H1 (cell line): ENCODE results near the gene RPGRIP1. TPM values are rescaled to one million over a fixed set of nuclear protein-coding genes. Genes with fewer than 3 reads are reported as not detected.

Experiments used
- CTCF ChIA-PET: fragments of 300-600 bp; sonication (Branson Sonifier 250); formaldehyde crosslinking; loops from one replicate; lab custom pipeline; 2021; ENCODE audit not compliant: partially characterized antibody; lab: Charles Lee
- POLR2A ChIA-PET: fragments of 300-600 bp; sonication (Branson Sonifier 250); formaldehyde crosslinking; loops from one replicate; lab custom pipeline; 2021; ENCODE audit warnings: inconsistent platforms; ENCODE audit not compliant: partially characterized antibody; lab: Charles Lee
- DNase-seq, 2 experiments: peaks; one replicate each; pipeline versions ENCODE4 v3.0.0 to v3.0.0-alpha.2; 2010 to 2022; ENCODE audit warnings: low spot score in 2 of 2, low read depth in 1 of 2, mixed read lengths in 1 of 2
- FAIRE-seq: peaks from 2 replicates; lab custom pipeline; 2011; peaks lifted over from hg19 to GRCh38; lab: Jason Lieb, UNC
- H2AFZ ChIP-seq: 2 replicates; pipeline ENCODE4 v1.8.1; 2012; ENCODE audit warnings: low read length, inconsistent platforms
- H2AK5ac ChIP-seq: 2 replicates; pipeline ENCODE4 v1.6.1; 2013; ENCODE audit warnings: low read depth, low read length
- H2BK120ac ChIP-seq: replicated peaks from 2 replicates; pipeline ENCODE3; 2013; ENCODE audit warnings: low read depth, low read length, inconsistent platforms
- H2BK12ac ChIP-seq: 2 replicates; pipeline ENCODE4 v1.6.1; 2013; ENCODE audit warnings: low read depth, low read length
- H2BK15ac ChIP-seq: 2 replicates; pipeline ENCODE4 v1.6.1; 2013; ENCODE audit warnings: low read length
- H2BK20ac ChIP-seq: 2 replicates; pipeline ENCODE4 v1.6.1; 2013; ENCODE audit warnings: low read length
- H2BK5ac ChIP-seq: 2 replicates; pipeline ENCODE4 v1.6.1; 2013; ENCODE audit warnings: low read depth, low read length
- H3K14ac ChIP-seq: 2 replicates; pipeline ENCODE4 v1.6.1; 2013; ENCODE audit warnings: inconsistent platforms; ENCODE audit not compliant: insufficient read length
- H3K18ac ChIP-seq: 2 replicates; pipeline ENCODE4 v1.6.1; 2013; ENCODE audit warnings: low read length; ENCODE audit errors: extremely low read depth
- H3K23ac ChIP-seq: 2 replicates; pipeline ENCODE4 v1.6.1; 2013; ENCODE audit warnings: inconsistent platforms; ENCODE audit not compliant: insufficient read length
- H3K23me2 ChIP-seq: 2 replicates; pipeline ENCODE4 v1.6.1; 2013; ENCODE audit warnings: low read depth, low read length
- H3K27ac ChIP-seq: 2 replicates; pipeline ENCODE4 v1.6.1; 2011; ENCODE audit warnings: low read depth, low read length, inconsistent platforms
- H3K27me3 ChIP-seq, 4 experiments: replicated peaks in 1 of 4; 1 replicate in 1 of 4; 2 replicates in 3 of 4; pipeline versions ENCODE4 v1.6.1 to v1.8.1; 2011 to 2013; ENCODE audit warnings: low read length in 3 of 4, mild to moderate bottlenecking in 3 of 4, inconsistent platforms in 2 of 4, mixed read lengths in 2 of 4, moderate library complexity in 1 of 4; ENCODE audit not compliant: control insufficient read depth in 3 of 4, insufficient read depth in 3 of 4; ENCODE audit errors: extremely low read depth in 1 of 4
- H3K36me3 ChIP-seq, 4 experiments: 2 replicates each; pipeline versions ENCODE4 v1.6.1 to v1.8.1; 2011 to 2013; ENCODE audit warnings: mild to moderate bottlenecking in 4 of 4, low read length in 3 of 4, moderate library complexity in 2 of 4, control low read depth in 1 of 4, inconsistent platforms in 1 of 4; ENCODE audit not compliant: insufficient read depth in 4 of 4, control insufficient read depth in 2 of 4
- H3K4ac ChIP-seq: replicated peaks from 2 replicates; pipeline ENCODE3; 2013; ENCODE audit warnings: low read length, low read depth, mixed read lengths, inconsistent platforms; ENCODE audit not compliant: insufficient read length
- H3K4me1 ChIP-seq, 4 experiments: replicated peaks in 1 of 4; 1 replicate in 1 of 4; 2 replicates in 3 of 4; pipeline versions ENCODE4 v1.6.1 to v1.8.1; 2011 to 2013; ENCODE audit warnings: low read length in 3 of 4, inconsistent platforms in 2 of 4, mixed read lengths in 1 of 4; ENCODE audit not compliant: insufficient read depth in 4 of 4, control insufficient read depth in 3 of 4
- H3K4me2 ChIP-seq, 2 experiments: 2 replicates each; pipeline versions ENCODE4 v1.6.1 to v1.8.1; 2011 to 2013; ENCODE audit warnings: low read depth in 2 of 2, low read length in 2 of 2, control low read depth in 1 of 2, inconsistent platforms in 1 of 2, mild to moderate bottlenecking in 1 of 2; ENCODE audit not compliant: insufficient read depth in 1 of 2
- H3K4me3 ChIP-seq, 4 experiments: fragments of 200-600, 300-600 bp in 1 of 4; sonication (generic), shearing (Covaris generic), sonication (Bioruptor Twin) in 1 of 4; 2 replicates each; pipeline versions ENCODE4 v1.5.1 to v1.8.1; 2011 to 2016; ENCODE audit warnings: low read length in 4 of 4, low read depth in 3 of 4, control low read depth in 2 of 4, inconsistent platforms in 2 of 4, mild to moderate bottlenecking in 2 of 4, mixed read lengths in 1 of 4, moderate library complexity in 1 of 4; ENCODE audit not compliant: insufficient read depth in 2 of 4; ENCODE audit errors: extremely low read depth in 1 of 4
- H3K56ac ChIP-seq: replicated peaks from 2 replicates; pipeline ENCODE3; 2013; ENCODE audit warnings: low read depth, mild to moderate bottlenecking, mixed read lengths, low read length, inconsistent platforms; ENCODE audit not compliant: insufficient read length
- H3K79me1 ChIP-seq: 2 replicates; pipeline ENCODE4 v1.6.1; 2013; ENCODE audit warnings: low read depth, low read length, control low read depth
- H3K79me2 ChIP-seq, 2 experiments: 2 replicates each; pipeline versions ENCODE4 v1.6.1 to v1.8.1; 2012 to 2013; ENCODE audit warnings: low read length in 2 of 2, mild to moderate bottlenecking in 2 of 2, inconsistent platforms in 1 of 2; ENCODE audit not compliant: insufficient read depth in 2 of 2, control insufficient read depth in 1 of 2
- H3K9ac ChIP-seq, 4 experiments: replicated peaks in 1 of 4; 1 replicate in 1 of 4; 2 replicates in 3 of 4; pipeline versions ENCODE4 v1.6.1 to v1.8.1; 2011 to 2013; ENCODE audit warnings: low read depth in 3 of 4, low read length in 3 of 4, control low read depth in 2 of 4, mild to moderate bottlenecking in 2 of 4, moderate library complexity in 2 of 4, inconsistent platforms in 1 of 4; ENCODE audit errors: extremely low read depth in 1 of 4
- H3K9me3 ChIP-seq, 2 experiments: 2 replicates each; pipeline versions ENCODE4 v1.6.1 to v1.8.1; 2012 to 2013; ENCODE audit warnings: mild to moderate bottlenecking in 2 of 2, moderate library complexity in 2 of 2, control low read depth in 1 of 2, inconsistent platforms in 1 of 2, low read depth in 1 of 2, low read length in 1 of 2, mixed read lengths in 1 of 2; ENCODE audit not compliant: insufficient read depth in 2 of 2
- H4K20me1 ChIP-seq, 2 experiments: replicated peaks in 1 of 2; 2 replicates each; pipeline versions ENCODE3 to v1.8.1; 2011 to 2013; ENCODE audit warnings: inconsistent platforms in 2 of 2, low read length in 2 of 2, mild to moderate bottlenecking in 1 of 2; ENCODE audit not compliant: insufficient read depth in 2 of 2, control insufficient read depth in 1 of 2
- H4K5ac ChIP-seq: 2 replicates; pipeline ENCODE4 v1.6.1; 2013; ENCODE audit warnings: low read length, low read depth, mixed read lengths, inconsistent platforms; ENCODE audit not compliant: insufficient read length
- H4K8ac ChIP-seq: 2 replicates; pipeline ENCODE4 v1.8.0; 2013; ENCODE audit warnings: mild to moderate bottlenecking, moderate library complexity, low read length, inconsistent platforms; ENCODE audit not compliant: insufficient read depth; ENCODE audit errors: extremely low read depth
- H4K91ac ChIP-seq: replicated peaks from 2 replicates; pipeline ENCODE3; 2013; ENCODE audit warnings: low read length, mixed read lengths, inconsistent platforms; ENCODE audit not compliant: insufficient read length
- BACH1 ChIP-seq: IDR thresholded peaks from 2 replicates; pipeline ENCODE4 v1.6.1; 2012; ENCODE audit warnings: low read length, improper control_type of control experiment
- BRCA1 ChIP-seq: IDR thresholded peaks from 2 replicates; pipeline ENCODE4 v1.6.1; 2012; ENCODE audit warnings: low read depth, low read length, improper control_type of control experiment
- CHD2 ChIP-seq: IDR thresholded peaks from 2 replicates; pipeline ENCODE4 v1.6.1; 2012; ENCODE audit warnings: low read length, improper control_type of control experiment
- NANOG ChIP-seq: IDR thresholded peaks from 2 replicates; pipeline ENCODE4 v1.6.1; 2011; ENCODE audit warnings: low read length, low read depth, mild to moderate bottlenecking, inconsistent platforms; ENCODE audit not compliant: insufficient read depth, poor library complexity, severe bottlenecking
- POLR2AphosphoS5 ChIP-seq: IDR thresholded peaks from 2 replicates; pipeline ENCODE4 v1.6.1; 2011; ENCODE audit warnings: low read depth, low read length
- SP1 ChIP-seq: IDR thresholded peaks from 2 replicates; pipeline ENCODE4 v1.6.1; 2011; ENCODE audit warnings: low read depth, low read length
- SP4 ChIP-seq: IDR thresholded peaks from 2 replicates; pipeline ENCODE4 v1.6.1; 2012; ENCODE audit warnings: low read length, inconsistent platforms
- TEAD4 ChIP-seq: IDR thresholded peaks from 2 replicates; pipeline ENCODE4 v1.6.1; 2012; ENCODE audit warnings: low read depth, low read length, inconsistent platforms, mixed read lengths
- WGBS, 2 experiments: shearing (Covaris generic) in 1 of 2; methylation state at CpG; one replicate each; pipeline versions ENCODE4 v1.1.6 to v1.1.7; 2013 to 2015; ENCODE audit warnings: low lambda C conversion rate in 2 of 2, mixed read lengths in 2 of 2, inconsistent platforms in 1 of 2, low coverage in 1 of 2, missing lambda C conversion rate in 1 of 2; ENCODE audit not compliant: insufficient replicate concordance in 2 of 2, insufficient coverage in 1 of 2, insufficient read length in 1 of 2; ENCODE audit errors: extremely low coverage in 1 of 2, missing lambda C conversion rate in 1 of 2; 5-methylcytosine and 5-hydroxymethylcytosine counted together
- polyA plus RNA-seq, 7 experiments: library from polyadenylated mRNA; depleted of rRNA in 3 of 7; stranded (reverse) in 5 of 7; unstranded in 2 of 7; fragments of >200 nt in 5 of 7; fragments of 200-250 nt in 2 of 7; gene quantifications; 1 replicate in 5 of 7; 2 replicates in 1 of 7; 4 replicates in 1 of 7; pipeline versions ENCODE4 v1.2.1 to v1.2.3, GENCODE V29; 2011 to 2013; ENCODE audit warnings: missing spikeins in 2 of 7, mixed read lengths in 2 of 7
- total RNA-seq: library from RNA; stranded (reverse); fragmentation: NEBNext Ultra II Directional; extraction: Animal tissue kit (Norgen Biotek cat#: 25700); gene quantifications from 2 replicates; pipeline ENCODE4 v1.2.1, GENCODE V29; 2021

RPGRIP1 gene
- total and polyA plus RNA-seq, 2 of the 8 experiments (the other 6 are each of a cell fraction or from before 2014, with no cell fraction given): 0.36 to 0.65 TPM

GRCh38 chr14:21320913-21321312 lies 41.0 kb downstream of the RPGRIP1 start:
- POLR2A ChIA-PET: interaction anchor here (1.7 to 2.2 kb wide), 4 partner anchors 8 to 58 kb away, joined by 3 to 10 read pairs (median 6); no protein-coding TSS in a partner anchor

More at GRCh38 chr14:21320913-21321312, 41.0 kb downstream of the RPGRIP1 start:
- CTCF ChIA-PET: interaction anchor here (1.0 to 1.8 kb wide), 2 partner anchors 10 to 90 kb away, joined by 4 to 10 read pairs; no protein-coding TSS in a partner anchor
- H3K79me2 ChIP-seq: no peaks in the 10 kb centered on the region
- H3K23me2 ChIP-seq: peaks cover 2% of the 10 kb centered on the region; the same call in 1 of the 2 replicates
- no peaks in the 10 kb centered on the region for H3K36me3 ChIP-seq
- no peaks in the 10 kb centered on the region for H4K20me1 ChIP-seq
- H3K4me3 ChIP-seq: no peak overlapping the region
- DNase-seq (no peak), FAIRE-seq (no peak)
- H3K18ac ChIP-seq: no peak overlapping the region
- no peak overlapping the region for H3K23ac ChIP-seq
- H3K4ac ChIP-seq: no peak overlapping the region
- no peak overlapping the region for H4K8ac ChIP-seq
- WGBS, 2 experiments: 96% methylated on average over 2 of the region's 2 CpGs; no CpG with 5 or more reads in 1 of the 2 experiments
- H3K56ac ChIP-seq: no peak overlapping the region
- no peaks in the 10 kb centered on the region for H3K27me3 ChIP-seq
- no peak overlapping the region for H2BK15ac ChIP-seq
- H3K14ac ChIP-seq: no peak overlapping the region
- peaks cover 0 to 2% (median 0%) of the 10 kb centered on the region in 4 experiments; a peak in 2 of 7 replicates for H3K4me1 ChIP-seq
- H2BK12ac ChIP-seq: no peak overlapping the region
- no peak overlapping the region for H4K91ac ChIP-seq
- no peak overlapping the region for H2BK120ac ChIP-seq
- TF ChIP-seq SP1 (no peak), POLR2AphosphoS5 (no peak), BRCA1 (no peak), BACH1 (no peak), TEAD4 (no peak), NANOG (no peak), CHD2 (no peak), SP4 (no peak)
- no peak overlapping the region for H2AK5ac ChIP-seq
- no peak overlapping the region for H2BK20ac ChIP-seq
- H3K4me2 ChIP-seq: no peak overlapping the region
- H2AFZ ChIP-seq: no peak overlapping the region
- H4K5ac ChIP-seq: no peak overlapping the region
- H3K27ac ChIP-seq: no peak overlapping the region
- no peak overlapping the region for H3K9ac ChIP-seq
- no peaks in the 10 kb centered on the region for H3K9me3 ChIP-seq
- H3K79me1 ChIP-seq: no peaks in the 10 kb centered on the region
- H2BK5ac ChIP-seq: no peak overlapping the region
